HG03439 (cell line): Measurements from ENCODE around the gene S1PR1.
"Not testable (repeated sequence)": the region's sequence is repeated elsewhere in the genome, so short reads cannot be mapped to it uniquely, and the experiment has no call there.

Source experiments
- ATAC-seq: cut with Tn5 transposase; IDR thresholded peaks from one replicate; pipeline ENCODE4 v1.9.1; 2021; ENCODE audit warnings: mild to moderate bottlenecking, moderate library complexity; ENCODE audit not compliant: unreplicated experiment

The S1PR1 gene

DNA sequence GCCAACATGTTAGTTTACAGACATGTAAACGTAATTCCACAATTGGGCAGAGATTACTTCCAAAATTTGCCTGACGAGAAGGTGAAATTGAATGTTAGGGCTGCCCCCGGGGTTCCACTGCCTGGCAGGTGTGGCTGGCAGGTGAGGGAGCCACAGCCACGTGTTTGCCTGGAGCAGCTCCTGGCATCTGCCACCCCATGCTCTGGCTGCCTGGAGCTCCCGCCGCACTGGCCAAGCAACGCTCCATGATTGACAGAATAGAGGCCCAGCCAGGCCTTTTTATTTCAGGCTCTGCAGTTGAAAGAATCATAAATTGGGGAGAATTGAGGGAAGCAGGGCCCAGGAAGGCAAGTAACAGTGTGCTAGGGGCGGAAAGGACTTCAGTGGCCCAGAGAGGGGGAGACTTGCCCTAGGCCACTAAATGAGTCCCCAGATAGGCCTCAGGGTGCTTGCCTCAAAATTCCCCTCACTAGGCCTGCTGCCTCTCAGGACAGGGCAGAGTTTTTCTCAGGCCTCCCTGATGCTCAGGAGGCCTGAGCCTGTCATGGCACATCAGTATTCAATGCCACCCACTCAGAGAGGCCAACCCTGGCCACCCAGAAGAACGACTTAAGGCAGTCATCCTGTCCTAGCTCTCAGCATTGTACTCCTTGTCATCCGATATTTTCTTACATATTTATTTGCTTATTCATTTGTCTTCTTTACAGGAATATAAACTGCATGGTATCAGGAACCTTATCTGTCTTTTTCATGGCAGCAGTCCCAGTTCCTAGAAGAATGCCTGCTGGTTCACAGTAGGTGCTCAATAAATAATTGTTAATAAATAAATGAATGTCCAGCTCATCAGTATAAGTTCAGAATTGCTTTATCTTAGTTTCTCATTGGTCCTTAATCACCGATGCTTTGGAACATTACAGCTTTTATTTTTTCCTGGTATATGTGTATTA, 16.6 kb upstream of the S1PR1 start:
- no peak for ATAC-seq

DNA sequence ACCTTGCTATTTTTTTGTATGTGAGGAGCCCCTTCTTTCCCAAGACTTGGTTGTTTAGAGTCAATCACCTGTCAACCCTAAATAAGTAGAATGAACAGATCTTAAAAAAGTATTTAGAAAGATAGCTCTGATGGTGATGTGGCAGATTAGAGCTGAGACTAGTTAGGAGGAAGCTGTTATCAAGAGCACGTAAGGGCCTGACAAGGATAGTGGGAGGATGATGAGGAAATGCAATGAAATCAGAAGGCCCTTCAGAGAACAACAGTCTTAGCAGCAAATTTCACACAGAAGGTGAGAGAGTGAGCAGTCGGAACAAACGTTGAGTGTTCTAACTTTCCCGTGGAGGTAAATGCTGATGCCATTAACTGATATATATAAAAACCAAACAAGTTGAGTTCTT, 15.9 kb upstream of the S1PR1 start:
- ATAC-seq = no peak

DNA sequence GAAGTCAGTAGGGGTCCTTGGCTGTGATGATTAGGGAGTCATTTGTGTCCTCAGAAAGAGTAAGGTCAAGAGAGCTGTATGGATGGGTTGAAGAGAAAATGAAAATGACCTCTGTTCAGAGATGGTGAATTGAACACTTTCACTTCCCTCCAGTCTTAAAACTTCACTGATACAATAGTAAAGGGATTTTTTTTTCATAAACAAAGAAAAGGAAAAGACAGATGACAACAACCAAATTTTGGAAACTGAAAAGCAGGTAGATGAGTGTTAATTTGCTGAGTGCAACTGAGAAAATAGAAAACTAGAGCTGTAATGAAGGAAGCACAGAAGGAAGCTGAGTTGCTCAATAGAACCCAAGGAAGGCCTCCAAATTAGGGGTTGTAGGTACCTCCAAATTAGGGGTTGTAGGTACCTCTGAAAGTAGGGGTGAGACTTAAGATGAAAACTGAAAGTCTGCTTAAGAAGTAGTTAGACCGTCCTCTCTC, 14.8 kb upstream of the S1PR1 start:
- peak; percentile 93 for ATAC-seq

DNA sequence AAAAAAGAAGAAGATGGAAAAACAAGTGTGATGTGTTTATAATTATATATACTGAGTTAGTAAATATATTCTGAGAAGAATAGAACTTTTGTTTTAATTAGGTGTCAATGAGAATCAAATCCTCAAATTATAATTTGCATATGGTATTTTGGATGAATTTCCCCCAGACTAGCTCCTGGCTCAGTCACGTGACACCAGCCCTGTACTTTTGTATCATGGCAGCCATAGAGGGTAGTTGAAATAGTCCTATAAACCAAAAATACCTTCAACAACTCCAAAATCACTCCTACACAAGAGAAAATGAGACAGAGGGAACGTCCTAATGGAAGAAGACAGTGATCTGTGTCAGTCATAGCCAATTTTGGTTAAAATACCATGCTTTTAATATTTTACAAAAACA, 9.0 kb upstream of the S1PR1 start:
- ATAC-seq = no peak

DNA sequence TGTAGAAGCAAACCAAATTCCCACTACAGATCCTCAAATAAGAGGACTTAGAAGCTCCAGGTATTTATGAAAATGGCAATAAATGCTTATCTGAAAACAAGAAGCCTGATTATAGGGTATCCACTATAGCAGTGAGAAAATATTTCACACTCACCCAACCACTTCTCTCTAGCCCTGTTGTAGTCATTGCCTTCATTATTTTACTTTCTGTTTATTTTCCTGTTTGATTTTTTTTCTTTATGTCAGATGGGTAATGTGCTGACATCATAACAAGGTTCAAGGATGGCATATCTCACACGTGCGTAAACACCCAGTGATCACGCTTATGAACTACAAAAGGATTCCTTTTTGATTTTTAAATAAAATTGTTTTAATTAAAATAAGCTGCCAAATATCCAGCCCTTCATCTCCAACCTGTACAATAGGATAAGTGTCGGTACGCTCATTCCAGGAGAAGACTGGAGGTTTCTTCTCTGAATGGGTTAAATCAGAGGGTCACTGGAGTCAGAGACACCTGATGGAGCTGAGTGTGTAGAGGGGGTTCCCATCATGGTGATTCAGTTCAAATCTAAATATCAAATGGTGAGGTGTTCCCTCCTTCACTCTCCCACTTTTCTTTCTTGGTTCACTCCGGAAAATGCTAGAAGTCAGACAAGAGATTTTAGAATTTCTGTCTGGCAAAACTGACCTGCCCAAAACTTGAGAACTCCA, 8.2 kb upstream of the S1PR1 start:
- no peak for ATAC-seq

DNA sequence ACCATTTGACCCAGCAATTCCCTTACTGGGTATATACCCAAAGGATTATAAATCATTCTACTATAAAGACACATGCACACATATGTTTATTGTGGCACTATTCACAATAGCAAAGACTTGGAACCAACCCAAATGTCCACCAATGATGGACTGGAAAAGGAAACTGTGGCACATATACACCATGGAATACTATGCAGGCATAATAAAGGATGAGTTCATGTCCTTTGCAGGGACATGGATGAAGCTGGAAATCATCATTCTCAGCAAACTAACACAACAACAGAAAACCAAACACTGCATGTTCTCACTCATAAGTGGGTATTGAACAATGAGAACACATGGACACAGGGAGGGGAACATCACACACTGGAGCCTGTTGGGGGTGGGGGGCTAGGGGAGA, 4.6 kb upstream of the S1PR1 start:
- not testable (repeated sequence) for ATAC-seq

DNA sequence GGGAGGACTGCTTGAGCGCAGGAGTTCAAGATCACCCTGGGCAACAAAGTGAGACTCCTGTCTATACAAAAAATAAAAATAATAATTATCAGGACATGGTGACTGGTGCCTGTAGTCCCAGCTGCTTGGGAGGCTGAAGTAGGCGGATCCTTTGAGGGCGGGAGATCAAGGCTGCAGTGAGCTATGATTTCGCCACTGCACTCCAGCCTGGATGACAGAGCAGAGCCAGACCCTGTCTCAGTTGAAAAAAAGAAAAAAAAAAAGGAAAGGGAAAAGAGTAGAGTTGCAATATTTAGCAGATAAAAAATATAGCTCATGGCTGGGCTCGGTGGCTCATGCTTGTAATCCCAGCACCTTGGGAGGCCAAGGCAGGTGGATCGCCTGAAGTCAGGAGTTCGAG, 3.3 kb upstream of the S1PR1 start:
- ATAC-seq = no peak

DNA sequence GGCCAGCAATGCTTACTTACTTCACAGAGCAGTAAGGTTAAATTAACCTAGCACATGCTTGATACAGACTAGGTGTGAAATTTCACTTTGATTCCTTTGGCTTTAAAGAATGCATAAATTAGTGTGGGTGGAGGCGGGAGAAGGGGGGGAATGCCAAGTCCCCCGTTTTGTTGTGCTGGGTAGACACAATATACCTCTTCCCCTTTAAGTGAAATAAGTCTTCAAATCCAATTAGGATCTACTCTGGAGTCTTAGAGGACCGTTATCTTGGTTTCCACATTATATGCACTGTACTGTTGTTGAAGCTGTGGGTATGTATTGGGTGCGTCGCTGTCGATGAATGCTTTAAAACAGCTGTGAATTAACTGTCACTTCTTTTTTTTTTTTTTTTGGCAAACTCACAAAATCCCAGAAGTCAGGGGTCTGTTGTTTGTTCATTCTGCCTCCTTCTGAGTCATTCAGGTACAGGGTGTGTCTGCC, 1.6 kb upstream of the S1PR1 start:
- ATAC-seq = no peak

DNA sequence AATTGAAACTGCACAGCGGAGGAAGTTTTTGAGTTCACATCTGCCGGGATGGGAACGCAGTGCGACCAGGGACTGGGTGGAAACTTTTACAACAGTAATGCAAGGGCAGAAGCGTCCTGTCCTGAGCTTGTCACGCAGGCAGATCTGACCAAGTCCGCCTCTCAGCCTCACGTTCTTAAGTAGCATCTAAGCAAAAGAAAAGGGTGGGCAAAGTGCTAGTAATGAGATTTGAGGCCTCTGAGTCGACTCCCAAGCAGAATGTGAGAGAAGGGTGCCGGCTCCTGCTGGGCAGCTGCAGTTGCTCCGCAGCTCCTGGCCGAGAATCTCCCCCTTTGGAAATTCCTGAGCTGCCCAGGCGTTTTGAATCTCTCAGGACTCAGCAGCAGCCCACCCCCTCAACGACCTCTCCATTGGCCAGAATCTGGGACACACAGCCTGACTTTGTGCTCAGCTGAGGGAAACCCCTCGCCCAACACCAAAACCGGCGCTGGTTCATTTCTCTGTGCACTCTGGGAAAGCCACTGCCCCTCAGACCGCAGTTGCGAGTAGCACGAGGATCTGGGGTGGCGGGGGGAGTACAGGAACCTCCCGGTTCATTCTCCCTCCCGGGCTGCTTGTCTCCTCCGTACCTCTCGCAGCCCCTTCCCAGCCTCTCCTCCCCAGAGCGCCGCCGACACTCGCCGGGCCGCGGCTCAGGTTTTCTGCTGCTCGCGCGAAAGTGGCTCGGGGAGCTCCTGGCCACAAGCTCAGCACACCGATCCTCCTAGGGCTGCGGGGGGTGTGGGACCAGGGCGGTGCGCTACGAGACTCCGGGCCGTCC, 913 bp upstream of the S1PR1 start:
- ATAC-seq = peak; percentile 48

DNA sequence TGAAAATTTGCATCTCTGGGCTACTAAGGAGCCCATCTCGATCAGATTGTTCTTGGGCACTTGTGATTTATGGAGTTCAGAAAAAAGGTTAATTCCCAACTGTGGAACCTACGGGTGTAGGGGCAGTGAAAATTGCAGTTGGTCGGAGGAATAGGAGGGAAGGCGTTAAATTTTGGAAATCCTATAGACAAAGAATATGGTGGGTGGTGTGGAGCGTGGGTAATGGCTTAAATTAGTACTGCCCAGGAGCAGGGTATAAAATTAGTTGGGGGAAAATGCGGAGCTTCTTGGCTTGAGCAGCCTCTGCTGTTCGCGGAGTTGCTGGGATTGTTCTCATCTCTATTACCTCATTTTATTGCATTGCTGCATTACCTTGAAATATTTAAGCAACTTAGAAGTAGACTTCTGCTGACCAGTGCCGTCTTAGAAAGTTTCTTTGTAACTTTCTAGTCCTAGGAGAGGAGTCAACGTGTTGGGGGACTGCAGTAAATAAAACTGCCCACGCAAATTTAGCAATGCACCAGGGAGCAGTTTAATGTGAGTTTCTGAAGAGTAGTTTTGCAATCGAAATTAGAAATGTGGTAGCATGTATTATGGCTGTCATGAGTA, 514 bp downstream of the S1PR1 start:
- ATAC-seq = no peak

DNA sequence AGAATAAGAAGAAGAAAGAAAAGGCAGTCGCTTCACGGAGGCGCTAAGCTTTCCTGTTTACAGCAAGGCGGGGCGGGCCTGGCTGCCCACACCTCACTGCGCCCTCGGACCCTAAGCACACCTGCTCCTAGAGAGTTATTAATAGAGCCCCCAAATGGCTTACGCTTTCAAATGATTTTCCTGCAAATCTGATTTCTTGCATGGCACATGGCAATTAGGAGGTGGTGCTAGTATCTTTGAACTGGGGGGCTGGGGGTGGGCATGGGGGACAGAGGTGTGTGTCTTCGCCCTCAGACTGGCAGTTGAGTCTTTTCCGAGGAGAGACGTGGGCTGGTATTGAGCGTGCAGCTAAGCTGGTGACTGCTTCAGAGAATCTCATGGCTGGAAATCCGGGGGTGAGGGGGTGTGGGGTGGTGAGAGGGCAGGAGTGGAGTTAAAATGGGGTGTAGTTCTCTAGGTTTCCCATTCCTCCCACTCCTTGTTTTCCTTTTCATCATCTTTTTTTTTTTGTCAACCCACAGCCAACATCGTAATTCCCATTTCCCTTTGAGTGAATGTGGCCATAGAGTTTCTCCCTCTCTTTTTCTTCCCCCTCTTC, 1.3 kb downstream of the S1PR1 start:
- no peak for ATAC-seq

DNA sequence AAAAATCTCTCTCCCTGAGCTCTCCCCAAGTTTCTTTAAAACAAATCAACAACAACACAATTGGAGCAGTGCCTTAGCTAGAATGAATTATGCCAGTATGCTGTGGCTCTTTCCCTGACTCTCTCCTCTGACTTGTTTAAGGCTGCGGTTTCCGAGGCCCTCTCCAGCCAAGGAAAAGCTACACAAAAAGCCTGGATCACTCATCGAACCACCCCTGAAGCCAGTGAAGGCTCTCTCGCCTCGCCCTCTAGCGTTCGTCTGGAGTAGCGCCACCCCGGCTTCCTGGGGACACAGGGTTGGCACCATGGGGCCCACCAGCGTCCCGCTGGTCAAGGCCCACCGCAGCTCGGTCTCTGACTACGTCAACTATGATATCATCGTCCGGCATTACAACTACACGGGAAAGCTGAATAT, 1.9 kb downstream of the S1PR1 start:
- peak; percentile 38 for ATAC-seq

DNA sequence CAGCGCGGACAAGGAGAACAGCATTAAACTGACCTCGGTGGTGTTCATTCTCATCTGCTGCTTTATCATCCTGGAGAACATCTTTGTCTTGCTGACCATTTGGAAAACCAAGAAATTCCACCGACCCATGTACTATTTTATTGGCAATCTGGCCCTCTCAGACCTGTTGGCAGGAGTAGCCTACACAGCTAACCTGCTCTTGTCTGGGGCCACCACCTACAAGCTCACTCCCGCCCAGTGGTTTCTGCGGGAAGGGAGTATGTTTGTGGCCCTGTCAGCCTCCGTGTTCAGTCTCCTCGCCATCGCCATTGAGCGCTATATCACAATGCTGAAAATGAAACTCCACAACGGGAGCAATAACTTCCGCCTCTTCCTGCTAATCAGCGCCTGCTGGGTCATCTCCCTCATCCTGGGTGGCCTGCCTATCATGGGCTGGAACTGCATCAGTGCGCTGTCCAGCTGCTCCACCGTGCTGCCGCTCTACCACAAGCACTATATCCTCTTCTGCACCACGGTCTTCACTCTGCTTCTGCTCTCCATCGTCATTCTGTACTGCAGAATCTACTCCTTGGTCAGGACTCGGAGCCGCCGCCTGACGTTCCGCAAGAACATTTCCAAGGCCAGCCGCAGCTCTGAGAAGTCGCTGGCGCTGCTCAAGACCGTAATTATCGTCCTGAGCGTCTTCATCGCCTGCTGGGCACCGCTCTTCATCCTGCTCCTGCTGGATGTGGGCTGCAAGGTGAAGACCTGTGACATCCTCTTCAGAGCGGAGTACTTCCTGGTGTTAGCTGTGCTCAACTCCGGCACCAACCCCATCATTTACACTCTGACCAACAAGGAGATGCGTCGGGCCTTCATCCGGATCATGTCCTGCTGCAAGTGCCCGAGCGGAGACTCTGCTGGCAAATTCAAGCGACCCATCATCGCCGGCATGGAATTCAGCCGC, 2.5 kb downstream of the S1PR1 start:
- no peak for ATAC-seq

DNA sequence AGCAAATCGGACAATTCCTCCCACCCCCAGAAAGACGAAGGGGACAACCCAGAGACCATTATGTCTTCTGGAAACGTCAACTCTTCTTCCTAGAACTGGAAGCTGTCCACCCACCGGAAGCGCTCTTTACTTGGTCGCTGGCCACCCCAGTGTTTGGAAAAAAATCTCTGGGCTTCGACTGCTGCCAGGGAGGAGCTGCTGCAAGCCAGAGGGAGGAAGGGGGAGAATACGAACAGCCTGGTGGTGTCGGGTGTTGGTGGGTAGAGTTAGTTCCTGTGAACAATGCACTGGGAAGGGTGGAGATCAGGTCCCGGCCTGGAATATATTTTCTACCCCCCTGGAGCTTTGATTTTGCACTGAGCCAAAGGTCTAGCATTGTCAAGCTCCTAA, 3.2 kb downstream of the S1PR1 start:
- no peak for ATAC-seq

DNA sequence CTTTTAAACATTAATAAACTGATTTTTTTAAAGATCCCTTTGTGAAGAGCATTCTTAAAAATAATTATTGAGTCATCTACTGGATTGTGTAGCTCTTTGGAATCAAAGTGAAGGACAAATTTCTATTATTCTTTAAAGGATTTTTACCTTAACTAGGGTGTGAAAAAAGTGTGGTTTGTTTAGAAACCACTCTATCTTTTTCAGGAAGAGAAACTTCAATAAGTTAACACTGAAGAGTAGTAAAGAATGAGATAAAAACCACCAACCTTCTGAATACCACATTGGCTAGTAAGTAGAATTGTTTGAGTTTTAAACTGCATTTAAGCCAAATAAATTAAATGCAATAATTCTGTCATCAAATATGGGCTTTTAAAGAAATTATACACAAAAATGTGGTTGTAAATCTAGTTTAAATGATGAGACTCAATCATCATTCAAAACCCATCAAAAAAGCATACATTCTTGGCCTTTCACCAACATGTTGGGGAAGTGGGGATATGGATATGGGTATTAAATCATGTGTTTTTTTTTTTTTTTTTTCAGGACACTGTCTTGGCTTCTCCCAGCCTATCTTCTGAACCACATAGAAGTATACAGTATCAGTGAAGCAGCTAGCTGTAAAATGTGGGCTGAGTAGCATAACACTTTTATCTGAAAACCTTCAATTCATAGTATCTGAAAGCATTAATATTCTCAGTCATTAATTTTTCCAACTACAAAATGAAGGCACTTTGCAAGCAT, 4.8 kb downstream of the S1PR1 start:
- no peak for ATAC-seq

DNA sequence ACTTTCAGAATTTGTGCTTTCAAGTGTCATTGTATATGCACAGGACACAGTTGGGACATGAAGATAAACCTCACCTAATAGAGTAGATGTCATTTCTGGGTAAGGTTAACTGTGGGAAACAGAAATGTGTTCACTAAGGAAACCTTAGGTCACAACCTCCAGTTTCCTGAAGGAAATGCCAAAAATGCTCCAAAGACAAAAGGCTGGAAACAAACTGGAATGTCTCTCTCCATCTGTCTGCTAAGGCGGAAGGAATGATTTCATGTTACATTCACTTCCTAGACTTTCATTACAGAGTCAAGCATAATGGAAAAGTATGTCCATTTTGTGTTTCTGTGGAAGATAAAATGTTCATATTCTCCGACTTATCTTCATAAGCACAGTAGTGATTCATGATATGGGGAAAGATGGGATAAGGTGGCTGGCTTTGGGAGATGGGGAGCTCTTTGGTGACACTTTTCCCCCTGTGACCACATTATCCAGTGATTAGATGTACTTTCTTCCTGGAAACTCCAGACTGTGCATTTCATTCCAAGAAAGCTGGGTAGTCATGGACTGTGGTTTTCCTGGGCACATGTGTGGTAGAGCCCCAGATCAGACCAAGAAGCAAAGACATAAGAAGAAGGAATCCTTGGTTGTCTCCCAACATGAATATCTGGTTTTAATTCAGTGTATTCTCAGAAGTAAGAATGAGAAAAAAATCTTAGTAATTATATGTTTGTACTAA, 5.7 kb downstream of the S1PR1 start:
- no peak for ATAC-seq

DNA sequence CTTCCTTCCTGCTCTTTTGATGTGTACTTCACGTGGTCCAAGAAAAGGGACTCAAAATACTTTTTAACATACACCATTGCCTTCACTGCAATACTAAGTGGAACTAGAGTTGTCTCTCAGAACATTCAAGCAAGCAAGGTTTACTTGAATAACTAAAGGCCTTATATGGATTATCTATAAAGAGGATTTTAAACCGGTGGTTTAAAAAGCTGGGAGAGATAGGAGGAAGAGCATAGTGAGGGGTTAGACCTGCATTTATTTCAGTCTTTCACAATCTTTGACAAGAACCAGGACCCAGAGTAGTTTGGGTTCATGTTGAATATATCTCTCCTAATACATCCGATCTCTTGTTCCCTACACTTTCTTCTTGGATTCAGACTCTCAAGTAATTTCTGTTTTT, 6.9 kb downstream of the S1PR1 start:
- no peak for ATAC-seq

DNA sequence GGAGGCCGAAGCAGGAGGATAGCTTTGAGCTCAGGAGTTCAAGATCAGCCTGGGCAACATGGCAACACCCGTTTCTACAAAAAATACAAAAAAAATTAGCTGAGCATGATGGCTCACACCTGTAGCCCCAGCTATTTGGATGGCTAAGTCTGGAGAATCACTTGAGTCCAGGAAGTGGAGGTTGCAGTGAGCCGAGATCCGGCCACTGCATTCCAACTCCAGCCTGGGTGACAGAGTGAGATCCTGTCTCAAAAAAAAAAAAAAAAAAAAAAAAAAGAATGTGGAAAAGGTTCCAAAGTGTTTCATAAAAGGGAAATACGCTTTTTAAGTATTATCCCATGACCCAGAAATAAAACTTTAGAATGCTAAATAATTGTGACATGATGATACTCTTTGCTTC, 8.0 kb downstream of the S1PR1 start:
- ATAC-seq = no peak
